Stimulated activated CD4-positive, alpha-beta T cell treated with anti-CD3 and anti-CD28 coated beads, Interleukin-1b, Interleukin-23, amount 100 ng/mL, for 4 hours (primary cell): ENCODE measurements around the gene LRP1.

Experiments
- DNase-seq, 2 donors: peaks; one replicate each; pipeline ENCODE4 v3.0.0-alpha.2; 2020; ENCODE audit warnings: low read depth in 2 of 2

LRP1 gene

DNA sequence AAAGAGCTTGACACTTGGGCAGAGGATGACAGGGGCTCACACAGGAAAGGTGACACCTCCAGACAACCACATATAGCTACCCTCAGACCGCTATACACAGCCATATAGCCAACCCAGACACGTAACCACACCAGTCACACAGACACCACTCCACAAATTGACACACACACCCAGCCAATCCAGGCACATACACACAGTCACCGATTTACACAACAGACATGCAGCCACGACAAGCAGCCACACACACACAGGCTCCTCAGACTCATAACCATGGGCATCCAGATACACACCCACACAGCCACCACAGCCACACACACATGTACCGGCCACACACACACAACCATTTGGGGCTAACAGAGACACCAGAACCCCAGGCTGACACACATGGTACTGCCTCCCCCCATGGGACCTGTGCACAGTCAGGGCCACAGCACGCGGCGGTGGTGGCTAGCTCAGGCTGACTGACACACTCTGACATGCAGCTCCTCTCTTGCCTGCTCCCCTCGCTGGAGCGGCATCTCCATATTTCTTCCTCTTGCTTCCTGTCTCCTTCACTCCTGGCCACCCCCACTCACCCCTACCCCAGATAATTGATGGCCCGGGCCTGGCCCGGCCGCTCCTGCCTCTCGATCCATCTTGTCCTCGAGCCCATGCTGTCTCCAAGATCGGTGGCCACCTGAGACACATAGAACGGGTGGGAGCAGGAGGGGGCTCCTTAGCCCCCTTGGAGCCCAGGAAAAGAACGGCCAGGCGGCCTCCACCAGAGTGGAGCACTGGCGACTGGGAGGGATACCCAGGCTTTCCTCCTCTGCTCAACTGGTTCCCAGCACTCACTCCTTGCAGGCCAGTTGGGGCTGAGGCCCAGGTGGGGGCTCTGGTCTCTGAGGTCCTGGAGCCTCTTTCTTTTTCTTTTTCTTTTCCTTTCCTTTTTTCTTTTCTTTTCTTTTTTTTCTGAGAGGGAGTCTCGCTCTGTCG lies 95.2 kb downstream of the LRP1 start:
- no peak for DNase-seq

- no peak for DNase-seq
Measured at GRCh38 chr12:57224278-57224972, 96.1 kb downstream of the LRP1 start.

DNA sequence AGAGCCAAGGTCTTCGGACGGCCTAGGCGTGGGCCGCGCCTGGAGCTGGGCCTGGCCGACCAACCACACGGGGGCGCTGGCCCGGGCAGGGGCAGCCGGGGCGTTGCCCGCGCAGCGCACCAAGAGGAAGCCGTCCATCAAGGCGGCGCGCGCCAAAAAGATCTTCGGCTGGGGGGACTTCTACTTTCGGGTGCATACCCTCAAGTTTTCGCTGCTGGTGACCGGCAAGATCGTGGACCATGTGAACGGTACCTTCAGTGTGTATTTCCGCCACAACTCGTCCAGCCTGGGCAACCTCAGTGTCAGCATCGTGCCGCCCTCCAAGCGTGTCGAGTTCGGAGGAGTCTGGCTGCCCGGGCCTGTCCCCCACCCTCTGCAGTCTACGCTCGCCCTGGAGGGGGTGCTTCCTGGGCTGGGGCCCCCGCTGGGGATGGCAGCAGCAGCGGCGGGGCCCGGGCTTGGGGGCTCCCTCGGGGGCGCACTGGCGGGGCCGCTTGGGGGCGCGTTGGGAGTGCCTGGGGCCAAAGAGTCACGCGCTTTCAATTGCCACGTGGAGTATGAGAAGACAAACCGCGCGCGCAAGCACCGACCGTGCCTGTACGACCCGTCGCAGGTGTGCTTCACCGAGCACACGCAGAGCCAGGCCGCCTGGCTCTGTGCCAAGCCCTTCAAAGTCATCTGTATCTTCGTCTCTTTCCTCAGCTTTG lies 96.8 kb downstream of the LRP1 start:
- peak in 1 of 2 donors; percentile 51 for DNase-seq

DNA sequence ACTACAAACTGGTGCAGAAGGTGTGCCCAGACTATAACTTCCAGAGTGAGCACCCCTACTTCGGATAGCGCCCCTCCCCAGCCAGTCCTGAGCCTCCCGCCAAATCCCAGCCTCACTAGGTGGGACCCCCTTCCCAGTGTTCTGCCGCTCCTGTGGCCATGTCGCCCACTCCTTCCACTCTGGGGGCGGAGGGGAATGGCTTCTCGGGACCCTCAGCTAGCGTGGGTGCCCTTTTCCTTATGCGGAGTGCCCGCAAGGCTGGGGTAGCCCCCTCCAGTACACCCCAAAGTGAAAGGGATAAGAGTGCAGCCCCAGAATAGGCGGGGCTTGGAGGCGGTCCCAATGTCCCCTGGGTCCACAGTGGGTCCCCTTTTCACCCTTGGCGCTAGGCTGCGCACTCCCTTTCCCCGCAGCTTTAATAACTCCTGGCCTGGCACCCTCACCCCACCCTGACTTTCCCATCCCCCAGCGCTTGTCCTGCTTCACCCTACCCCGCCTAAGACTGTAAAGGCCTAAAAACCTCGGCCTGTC lies 97.5 kb downstream of the LRP1 start:
- DNase-seq, result no peak

DNA sequence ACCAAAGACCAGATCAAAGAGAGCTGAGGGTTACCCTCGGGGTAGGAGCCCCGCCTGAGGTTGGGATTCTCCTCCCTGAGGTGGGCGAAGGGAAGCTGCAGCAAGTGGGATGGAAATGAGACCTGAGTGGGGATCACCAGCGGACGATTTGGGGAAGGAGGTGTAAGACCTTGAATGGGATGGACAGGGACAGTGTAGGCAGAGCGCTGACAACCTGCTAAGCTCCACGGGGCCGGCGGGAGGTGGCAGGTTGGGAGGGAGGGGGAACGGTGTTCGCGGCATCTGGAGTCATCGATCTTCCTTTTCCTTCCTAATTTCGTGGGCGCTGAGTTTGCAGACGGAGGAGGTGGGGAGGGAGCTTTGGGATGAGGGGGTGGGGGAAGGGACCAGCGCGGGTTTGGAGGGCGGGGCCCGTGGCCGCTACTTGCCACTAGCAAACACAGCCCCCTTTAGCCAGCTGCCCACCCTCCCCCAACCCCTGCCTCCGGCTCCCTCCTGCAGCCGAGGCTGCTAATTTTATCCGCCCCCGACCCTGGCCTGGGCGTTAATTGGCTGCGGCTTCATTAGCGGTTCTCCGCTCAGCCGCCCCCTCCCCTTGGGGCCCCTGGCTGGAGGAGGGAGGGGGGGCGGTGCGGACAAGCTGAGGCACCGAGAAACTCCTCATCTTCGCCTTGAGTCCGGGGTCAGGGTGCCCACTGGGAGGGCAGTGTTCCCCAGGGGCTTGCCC lies 98.5 kb downstream of the LRP1 start:
- DNase-seq, result no peak

- DNase-seq, result no peak
Measured at GRCh38 chr12:57227315-57228115, 99.2 kb downstream of the LRP1 start.

- no peak for DNase-seq
Measured at GRCh38 chr12:57229046-57229633, 100.9 kb downstream of the LRP1 start.

- peak; percentile 85 to 91 for DNase-seq
Measured at GRCh38 chr12:57229634-57230380, 101.5 kb downstream of the LRP1 start, which contains the start of gene SHMT2. Gene SHMT2, plus strand, starts transcription at chr12:57229711. Its CDS starts 68 bp downstream, at chr12:57229779.

DNA sequence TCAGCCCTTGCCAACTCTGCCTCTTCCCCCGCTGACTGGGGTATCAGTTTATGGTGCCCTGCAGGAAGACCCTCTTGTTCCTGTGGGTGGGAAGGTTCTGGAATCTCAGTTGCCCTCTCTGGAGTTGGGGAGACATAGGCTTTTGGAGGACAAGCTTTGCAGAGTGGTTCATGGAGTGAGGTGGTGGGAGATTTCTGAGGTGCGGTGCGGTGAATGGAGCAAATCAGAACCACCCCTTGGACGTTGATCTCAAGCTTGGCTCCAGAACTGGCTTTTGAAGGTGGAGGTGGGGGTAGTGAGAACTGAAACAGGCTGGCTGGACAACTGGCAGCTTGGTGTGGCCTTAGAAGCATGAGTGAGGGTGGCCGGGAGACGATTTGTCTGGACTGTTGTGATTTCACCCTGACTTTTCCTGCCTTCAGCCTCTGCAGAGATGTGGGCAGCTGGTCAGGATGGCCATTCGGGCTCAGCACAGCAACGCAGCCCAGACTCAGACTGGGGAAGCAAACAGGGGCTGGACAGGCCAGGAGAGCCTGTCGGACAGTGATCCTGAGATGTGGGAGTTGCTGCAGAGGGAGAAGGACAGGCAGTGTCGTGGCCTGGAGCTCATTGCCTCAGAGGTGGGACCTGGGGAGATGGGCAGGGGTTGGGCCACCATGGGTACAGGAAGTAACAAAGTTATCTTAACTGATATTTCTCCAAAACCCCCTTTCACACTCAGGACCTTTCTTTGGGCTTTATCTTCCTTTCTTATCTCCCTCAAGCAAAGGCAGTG lies 102.3 kb downstream of the LRP1 start:
- DNase-seq, result no peak

GRCh38 chr12:57231276-57232021 lies 103.2 kb downstream of the LRP1 start:
- no peak for DNase-seq

DNA sequence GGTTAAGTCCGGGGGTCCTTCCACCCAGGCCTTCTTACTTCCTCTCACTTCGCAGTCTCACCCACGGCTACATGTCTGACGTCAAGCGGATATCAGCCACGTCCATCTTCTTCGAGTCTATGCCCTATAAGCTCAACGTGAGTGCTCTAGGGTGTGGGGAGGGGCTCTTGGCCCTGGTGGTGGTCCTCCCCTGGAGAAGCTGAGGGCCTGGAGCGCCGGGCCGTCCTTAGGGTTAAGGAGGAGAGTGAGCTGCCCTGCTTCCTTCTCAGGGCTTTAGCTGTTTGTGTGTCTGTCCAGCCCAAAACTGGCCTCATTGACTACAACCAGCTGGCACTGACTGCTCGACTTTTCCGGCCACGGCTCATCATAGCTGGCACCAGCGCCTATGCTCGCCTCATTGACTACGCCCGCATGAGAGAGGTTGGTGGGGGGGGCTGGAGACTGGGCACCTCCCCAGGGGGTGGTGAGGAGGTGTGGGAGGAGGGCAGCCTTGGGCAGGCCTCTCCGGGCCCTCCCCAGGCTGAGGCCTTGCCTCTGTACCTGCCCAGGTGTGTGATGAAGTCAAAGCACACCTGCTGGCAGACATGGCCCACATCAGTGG lies 104.0 kb downstream of the LRP1 start:
- DNase-seq, result no peak

DNA sequence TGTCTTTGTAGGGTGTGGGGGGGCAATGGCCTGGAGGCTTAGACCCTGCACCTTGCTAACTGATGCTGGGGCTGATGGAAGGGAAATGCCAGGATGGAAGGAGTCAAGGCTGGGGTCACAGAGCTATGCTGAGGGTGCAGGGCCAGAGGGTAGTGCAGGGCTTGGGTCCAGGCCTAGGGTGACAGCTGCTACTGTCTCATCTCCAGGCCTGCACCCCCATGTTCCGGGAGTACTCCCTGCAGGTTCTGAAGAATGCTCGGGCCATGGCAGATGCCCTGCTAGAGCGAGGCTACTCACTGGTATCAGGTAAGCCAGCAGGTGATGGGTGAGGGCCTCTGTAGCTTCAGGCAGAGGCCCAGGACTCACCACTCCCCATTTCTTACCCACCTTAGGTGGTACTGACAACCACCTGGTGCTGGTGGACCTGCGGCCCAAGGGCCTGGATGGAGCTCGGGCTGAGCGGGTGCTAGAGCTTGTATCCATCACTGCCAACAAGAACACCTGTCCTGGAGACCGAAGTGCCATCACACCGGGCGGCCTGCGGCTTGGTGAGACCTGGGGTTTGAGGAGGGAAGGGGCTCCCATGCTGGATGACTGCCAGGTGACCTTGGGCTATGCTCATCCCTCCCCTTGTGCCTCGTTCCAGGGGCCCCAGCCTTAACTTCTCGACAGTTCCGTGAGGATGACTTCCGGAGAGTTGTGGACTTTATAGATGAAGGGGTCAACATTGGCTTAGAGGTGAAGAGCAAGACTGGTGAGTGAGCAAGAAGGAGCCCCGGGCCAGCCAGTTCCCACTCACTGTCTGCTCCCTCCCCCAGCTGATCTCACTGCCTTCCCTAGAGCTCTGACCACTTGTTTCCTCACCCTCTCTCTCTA lies 105.3 kb downstream of the LRP1 start:
- DNase-seq, result no peak

DNA sequence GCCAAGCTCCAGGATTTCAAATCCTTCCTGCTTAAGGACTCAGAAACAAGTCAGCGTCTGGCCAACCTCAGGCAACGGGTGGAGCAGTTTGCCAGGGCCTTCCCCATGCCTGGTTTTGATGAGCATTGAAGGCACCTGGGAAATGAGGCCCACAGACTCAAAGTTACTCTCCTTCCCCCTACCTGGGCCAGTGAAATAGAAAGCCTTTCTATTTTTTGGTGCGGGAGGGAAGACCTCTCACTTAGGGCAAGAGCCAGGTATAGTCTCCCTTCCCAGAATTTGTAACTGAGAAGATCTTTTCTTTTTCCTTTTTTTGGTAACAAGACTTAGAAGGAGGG lies 105.9 kb downstream of the LRP1 start:
- no peak for DNase-seq

GRCh38 chr12:57234571-57235016 lies 106.3 kb downstream of the LRP1 start:
- no peak for DNase-seq

DNA sequence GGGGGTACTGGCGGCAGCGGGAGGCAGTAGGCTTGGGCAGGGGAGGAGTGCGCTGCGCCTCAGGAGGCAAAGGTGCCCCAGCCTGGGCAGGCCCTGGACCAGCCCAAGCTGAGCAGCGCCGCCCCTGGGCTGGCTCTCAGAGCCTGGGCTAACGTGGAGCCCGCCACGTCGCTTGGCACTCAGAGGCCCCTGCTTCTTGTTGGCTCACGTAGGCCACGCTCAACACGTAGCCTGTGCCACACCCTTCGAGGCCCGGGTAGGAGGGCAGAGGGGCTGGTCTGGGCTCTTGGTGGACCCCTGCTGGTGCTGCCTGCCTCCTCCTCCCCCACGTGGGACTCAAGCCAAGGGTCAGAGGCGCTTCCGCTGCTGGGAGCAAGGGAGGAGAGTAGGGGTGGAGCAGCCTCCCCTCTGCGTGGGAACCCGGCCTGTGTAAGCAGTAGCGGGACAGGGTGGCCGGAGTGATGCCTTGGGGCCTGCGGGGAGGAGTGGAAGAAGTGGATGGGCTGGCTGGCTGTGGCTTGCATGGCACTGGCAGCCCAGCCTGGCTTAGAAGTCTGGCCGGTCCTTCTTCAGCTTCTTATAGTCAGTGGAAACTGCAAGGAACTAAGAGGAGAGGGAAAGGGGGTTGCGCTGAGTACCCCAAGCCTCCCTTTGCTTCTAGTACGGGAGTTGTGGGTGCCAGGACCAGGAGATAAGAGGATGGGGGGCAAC lies 106.9 kb downstream of the LRP1 start:
- DNase-seq, result no peak

DNA sequence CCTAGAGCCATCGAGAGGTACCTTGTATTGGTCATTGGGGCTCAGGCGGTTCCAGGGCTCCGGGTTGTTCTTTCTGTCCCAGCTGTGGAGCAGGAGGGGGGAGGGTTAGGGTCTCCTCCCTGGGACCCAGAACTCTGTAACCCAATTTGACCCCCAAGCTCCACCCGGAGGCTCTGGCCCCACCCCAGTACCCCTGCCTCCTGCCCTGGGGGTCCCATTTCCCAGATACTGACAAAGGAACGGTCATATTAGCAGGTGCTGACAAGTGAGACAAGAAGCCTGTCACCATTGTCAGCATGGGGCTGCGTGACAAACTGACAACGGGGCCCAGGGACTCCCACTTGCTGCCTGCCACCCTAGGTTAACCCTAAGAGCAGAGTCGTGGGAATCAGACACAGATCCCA lies 107.4 kb downstream of the LRP1 start:
- no peak for DNase-seq
